ENCODE results near the gene S100A2.
"Not testable (repeated sequence)": the region's sequence is repeated elsewhere in the genome, so short reads cannot be mapped to it uniquely, and the experiment has no call there.

DNA sequence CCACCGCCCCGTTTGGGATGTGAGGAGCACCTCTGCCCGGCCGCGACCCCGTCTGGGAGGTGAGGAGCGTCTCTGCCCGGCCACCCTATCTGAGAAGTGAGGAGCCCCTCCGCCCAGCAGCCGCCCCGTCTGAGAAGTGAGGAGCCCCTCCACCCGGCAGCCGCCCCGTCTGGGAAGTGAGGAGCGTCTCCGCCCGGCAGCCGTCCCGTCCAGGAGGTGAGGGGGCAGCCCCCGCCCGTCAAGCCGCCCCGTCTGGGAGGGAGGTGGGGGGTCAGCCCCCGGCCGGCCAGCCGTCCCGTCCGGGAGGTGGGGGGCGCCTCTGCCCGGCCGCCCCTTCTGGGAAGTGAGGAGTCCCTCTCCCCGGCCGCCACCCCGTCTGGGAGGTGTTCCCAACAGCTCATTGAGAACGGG is 9.4 kb upstream of the S100A2 start:
- TF ChIP-seq, protein P1, sequence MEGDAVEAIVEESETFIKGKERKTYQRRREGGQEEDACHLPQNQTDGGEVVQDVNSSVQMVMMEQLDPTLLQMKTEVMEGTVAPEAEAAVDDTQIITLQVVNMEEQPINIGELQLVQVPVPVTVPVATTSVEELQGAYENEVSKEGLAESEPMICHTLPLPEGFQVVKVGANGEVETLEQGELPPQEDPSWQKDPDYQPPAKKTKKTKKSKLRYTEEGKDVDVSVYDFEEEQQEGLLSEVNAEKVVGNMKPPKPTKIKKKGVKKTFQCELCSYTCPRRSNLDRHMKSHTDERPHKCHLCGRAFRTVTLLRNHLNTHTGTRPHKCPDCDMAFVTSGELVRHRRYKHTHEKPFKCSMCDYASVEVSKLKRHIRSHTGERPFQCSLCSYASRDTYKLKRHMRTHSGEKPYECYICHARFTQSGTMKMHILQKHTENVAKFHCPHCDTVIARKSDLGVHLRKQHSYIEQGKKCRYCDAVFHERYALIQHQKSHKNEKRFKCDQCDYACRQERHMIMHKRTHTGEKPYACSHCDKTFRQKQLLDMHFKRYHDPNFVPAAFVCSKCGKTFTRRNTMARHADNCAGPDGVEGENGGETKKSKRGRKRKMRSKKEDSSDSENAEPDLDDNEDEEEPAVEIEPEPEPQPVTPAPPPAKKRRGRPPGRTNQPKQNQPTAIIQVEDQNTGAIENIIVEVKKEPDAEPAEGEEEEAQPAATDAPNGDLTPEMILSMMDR (IDR thresholded peaks at IDR 0.05) = not testable (repeated sequence)
- not testable (repeated sequence) for TF ChIP-seq POLR2A, EP300 (IDR thresholded peaks at IDR 0.05)
